ENCODE measurements around the gene EVI2B. TPM values are rescaled to one million over a fixed set of nuclear protein-coding genes. Genes with fewer than 3 reads are reported as not detected.
A peak's percentile ranks its signal among the peaks of the same experiment; 100 is the strongest.

The EVI2B gene
- polyA plus RNA-seq, 1 donor (not counting 4 experiments of a cell fraction or from before 2014, with no cell fraction given), result 0.80 TPM

GRCh38 chr17:31269578-31269983, 44.3 kb downstream of the EVI2B start:
- peak; percentile 98 for FAIRE-seq
- peak; percentile 53 for DNase-seq (ENCODE audit: low read depth, low spot score)
- Histone ChIP-seq H3K27ac (ENCODE audit: control insufficient read depth, insufficient read depth, low read length) (peak overlapping the region; percentile 16), H3K4me2 (ENCODE audit: control insufficient read depth, extremely low read depth, insufficient read depth, low read depth, low read length) (peak overlapping the region; percentile 58), H3K27me3 (ENCODE audit: control insufficient read depth, extremely low read depth, insufficient read depth, low read length) (no peaks in the 10 kb centered on the region), H4K20me1 (ENCODE audit: control insufficient read depth, extremely low read depth, insufficient read depth, low read length) (no peaks in the 10 kb centered on the region), H2AFZ (ENCODE audit: control insufficient read depth, low read length) (no peak overlapping the region), H3K36me3 (ENCODE audit: control insufficient read depth in 2 of 2, extremely low read depth in 1 of 2, insufficient read depth in 2 of 2, low read length in 2 of 2) (peaks cover 6 to 11% of the 10 kb centered on the region in 2 experiments), H3K9ac (ENCODE audit: control insufficient read depth, extremely low read depth, insufficient read depth, low read length) (no peak overlapping the region), H3K4me3 (ENCODE audit: control insufficient read depth in 2 of 3, extremely low read depth in 1 of 3, insufficient read depth in 2 of 3, low read depth in 1 of 3, low read length in 3 of 3) (peak overlapping the region in 1 of 3 experiments; percentile 24), H3K79me2 (ENCODE audit: control insufficient read depth, insufficient read depth, low read length) (no peaks in the 10 kb centered on the region), H3K9me3 (ENCODE audit: control insufficient read depth, low read depth, low read length) (no peaks in the 10 kb centered on the region), H3K4me1 (ENCODE audit: control insufficient read depth, extremely low read depth, insufficient read depth, low read length) (peaks cover 31% of the 10 kb centered on the region), H3K9me1 (ENCODE audit: control insufficient read depth, extremely low read depth, insufficient read depth, low read length) (no peaks in the 10 kb centered on the region)
- no peak for TF ChIP-seq CTCF (optimal IDR thresholded peaks at IDR 0.05 in 1 of 3, IDR thresholded peaks at IDR 0.05 in 1 of 3, conservative IDR thresholded peaks at IDR 0.05 in 1 of 3; ENCODE audit: extremely low read depth in 1 of 3, insufficient read depth in 2 of 3, low read length in 3 of 3)
- TF ChIP-seq EZH2 (IDR thresholded peaks at IDR 0.05; ENCODE audit: low read length), result no peak
- dilution Hi-C loops (cut with MboI; ENCODE audit: extremely low pct_ligation_motif_present, low sequenced_read_pairs), result no loop called here

GRCh38 chr17:31269036-31269577, 44.7 kb downstream of the EVI2B start:
- Histone ChIP-seq H3K79me2 (ENCODE audit: control insufficient read depth, insufficient read depth, low read length) (no peaks in the 10 kb centered on the region), H3K4me2 (ENCODE audit: control insufficient read depth, extremely low read depth, insufficient read depth, low read depth, low read length) (peak overlapping the region; percentile 58), H3K36me3 (ENCODE audit: control insufficient read depth in 2 of 2, extremely low read depth in 1 of 2, insufficient read depth in 2 of 2, low read length in 2 of 2) (peaks cover 6 to 11% of the 10 kb centered on the region in 2 experiments), H3K27me3 (ENCODE audit: control insufficient read depth, extremely low read depth, insufficient read depth, low read length) (no peaks in the 10 kb centered on the region), H2AFZ (ENCODE audit: control insufficient read depth, low read length) (no peak overlapping the region), H3K9me1 (ENCODE audit: control insufficient read depth, extremely low read depth, insufficient read depth, low read length) (no peaks in the 10 kb centered on the region), H4K20me1 (ENCODE audit: control insufficient read depth, extremely low read depth, insufficient read depth, low read length) (no peaks in the 10 kb centered on the region), H3K4me3 (ENCODE audit: control insufficient read depth in 2 of 3, extremely low read depth in 1 of 3, insufficient read depth in 2 of 3, low read depth in 1 of 3, low read length in 3 of 3) (no peak overlapping the region), H3K27ac (ENCODE audit: control insufficient read depth, insufficient read depth, low read length) (peak overlapping the region; percentile 16), H3K9ac (ENCODE audit: control insufficient read depth, extremely low read depth, insufficient read depth, low read length) (no peak overlapping the region), H3K4me1 (ENCODE audit: control insufficient read depth, extremely low read depth, insufficient read depth, low read length) (peaks cover 26% of the 10 kb centered on the region), H3K9me3 (ENCODE audit: control insufficient read depth, low read depth, low read length) (no peaks in the 10 kb centered on the region)
- DNase-seq (ENCODE audit: low read depth, low spot score) (no peak), FAIRE-seq (no peak)
- dilution Hi-C loops (cut with MboI; ENCODE audit: extremely low pct_ligation_motif_present, low sequenced_read_pairs), result no loop called here
- TF ChIP-seq CTCF (optimal IDR thresholded peaks at IDR 0.05 in 1 of 3, IDR thresholded peaks at IDR 0.05 in 1 of 3, conservative IDR thresholded peaks at IDR 0.05 in 1 of 3; ENCODE audit: extremely low read depth in 1 of 3, insufficient read depth in 2 of 3, low read length in 3 of 3) (no peak), EZH2 (IDR thresholded peaks at IDR 0.05; ENCODE audit: low read length) (no peak)
